IMR-90 (cell line): ENCODE results near the gene NOS1AP. TPM values are rescaled to one million over a fixed set of nuclear protein-coding genes. Genes with fewer than 3 reads are reported as not detected.

Experiments used
- ATAC-seq: fragments of 200-7000 bp; cut with Tn5 transposase; 2 replicates; pipeline ENCODE4 v1.9.1; 2020; ENCODE audit warnings: low read depth, mild to moderate bottlenecking, moderate library complexity
- BruUV-seq: library from RNA; stranded (reverse); fragments of 400-500 nt; replicated peaks from 2 replicates; lab custom pipeline; 2021; lab: Mats Ljungman, UMichigan
- CTCF ChIA-PET: fragments of 300-600 bp; formaldehyde crosslinking; extraction: SDS; loops from one replicate; lab custom pipeline; 2021; ENCODE audit warnings: antibody characterized with exemption; lab: Yijun Ruan, JAX
- POLR2A ChIA-PET: fragments of 300-600 bp; sonication (Branson Sonifier 250); formaldehyde crosslinking; loops from one replicate; lab custom pipeline; 2022; ENCODE audit warnings: antibody characterized with exemption; ENCODE audit not compliant: unreplicated experiment; lab: Charles Lee
- DNase-seq: peaks from one replicate; pipeline ENCODE4 v3.0.0; 2013
- H2AFZ ChIP-seq: replicated peaks from 2 replicates; pipeline ENCODE3; 2013; ENCODE audit warnings: low read length, mild to moderate bottlenecking; ENCODE audit not compliant: poor library complexity
- H2AK5ac ChIP-seq: 2 replicates; pipeline ENCODE4 v1.6.1; 2013; ENCODE audit warnings: low read depth, low read length, inconsistent platforms
- H2AK9ac ChIP-seq: replicated peaks from 2 replicates; pipeline ENCODE3; 2013; ENCODE audit warnings: mild to moderate bottlenecking, low read depth, low read length, moderate library complexity; ENCODE audit not compliant: poor library complexity
- H2BK120ac ChIP-seq: 2 replicates; pipeline ENCODE4 v1.6.1; 2013; ENCODE audit warnings: low read depth, low read length, inconsistent platforms
- H2BK15ac ChIP-seq: 3 replicates; pipeline ENCODE4 v1.6.1; 2013; ENCODE audit warnings: low read depth, low read length, inconsistent platforms
- H2BK20ac ChIP-seq: 2 replicates; pipeline ENCODE4 v1.6.1; 2013; ENCODE audit warnings: low read depth, mild to moderate bottlenecking, inconsistent platforms, low read length, moderate library complexity
- H2BK5ac ChIP-seq: 2 replicates; pipeline ENCODE4 v1.6.1; 2013; ENCODE audit warnings: mild to moderate bottlenecking, low read depth, low read length, inconsistent platforms; ENCODE audit not compliant: poor library complexity, severe bottlenecking
- H3K14ac ChIP-seq: replicated peaks from 2 replicates; pipeline ENCODE4 v1.6.1; 2013; ENCODE audit warnings: low read depth, low read length, inconsistent platforms
- H3K18ac ChIP-seq: 2 replicates; pipeline ENCODE4 v1.6.1; 2013; ENCODE audit warnings: low read depth, low read length, control low read depth
- H3K23ac ChIP-seq: 2 replicates; pipeline ENCODE4 v1.6.1; 2013; ENCODE audit warnings: low read depth, low read length, inconsistent platforms
- H3K27ac ChIP-seq: 2 replicates; pipeline ENCODE4 v1.5.1; 2013; ENCODE audit warnings: mild to moderate bottlenecking, control low read depth, low read length; ENCODE audit not compliant: insufficient read depth
- H3K27me3 ChIP-seq: 2 replicates; pipeline ENCODE4 v1.6.1; 2013; ENCODE audit warnings: low read length; ENCODE audit not compliant: control insufficient read depth, insufficient read depth
- H3K36me3 ChIP-seq: 2 replicates; pipeline ENCODE4 v1.6.1; 2013; ENCODE audit warnings: low read length, mixed read lengths; ENCODE audit not compliant: control insufficient read depth, insufficient read depth
- H3K4ac ChIP-seq: 2 replicates; pipeline ENCODE4 v1.6.1; 2013; ENCODE audit warnings: low read depth, low read length, inconsistent platforms
- H3K4me1 ChIP-seq: 2 replicates; pipeline ENCODE4 v1.6.1; 2013; ENCODE audit warnings: low read length, mixed read lengths; ENCODE audit not compliant: control insufficient read depth, insufficient read depth
- H3K4me2 ChIP-seq: 2 replicates; pipeline ENCODE4 v1.6.1; 2013; ENCODE audit warnings: low read depth, mild to moderate bottlenecking, control low read depth, low read length, moderate library complexity
- H3K4me3 ChIP-seq: 2 replicates; pipeline ENCODE4 v1.5.1; 2013; ENCODE audit warnings: low read depth, mild to moderate bottlenecking, control low read depth, low read length, moderate library complexity; ENCODE audit not compliant: insufficient read depth
- H3K56ac ChIP-seq: 2 replicates; pipeline ENCODE4 v1.6.1; 2013; ENCODE audit warnings: low read length, inconsistent platforms; ENCODE audit not compliant: insufficient read depth; ENCODE audit errors: extremely low read depth
- H3K79me1 ChIP-seq, 2 experiments: 2 replicates each; pipeline ENCODE4 v1.6.1; 2013; ENCODE audit warnings: low read length in 2 of 2, inconsistent platforms in 1 of 2, low read depth in 1 of 2
- H3K9ac ChIP-seq: 2 replicates; pipeline ENCODE4 v1.6.1; 2013; ENCODE audit warnings: low read depth, low read length, control low read depth
- H3K9me1 ChIP-seq: 2 replicates; pipeline ENCODE4 v1.6.1; 2013; ENCODE audit warnings: low read length, inconsistent platforms; ENCODE audit not compliant: insufficient read depth
- H3K9me3 ChIP-seq: 2 replicates; pipeline ENCODE4 v1.6.1; 2013; ENCODE audit warnings: low read length; ENCODE audit not compliant: control insufficient read depth, insufficient read depth
- H4K20me1 ChIP-seq: 2 replicates; pipeline ENCODE4 v1.6.1; 2013; ENCODE audit warnings: low read length, inconsistent platforms; ENCODE audit not compliant: insufficient read depth
- H4K5ac ChIP-seq: 2 replicates; pipeline ENCODE4 v1.6.1; 2013; ENCODE audit warnings: mild to moderate bottlenecking, low read depth, low read length, control low read depth
- H4K8ac ChIP-seq, 2 experiments: 2 replicates each; pipeline ENCODE4 v1.6.1; 2013; ENCODE audit warnings: low read depth in 2 of 2, low read length in 2 of 2, control low read depth in 1 of 2, inconsistent platforms in 1 of 2
- H4K91ac ChIP-seq: 2 replicates; pipeline ENCODE4 v1.6.1; 2013; ENCODE audit warnings: low read depth, low read length, inconsistent platforms; ENCODE audit not compliant: insufficient read depth
- CEBPB ChIP-seq: IDR thresholded peaks from 2 replicates; pipeline ENCODE4 v1.6.1; 2012; ENCODE audit warnings: low read depth, low read length, improper control_type of control experiment
- CHD1 ChIP-seq: IDR thresholded peaks from 2 replicates; pipeline ENCODE4 v1.6.1; 2012; ENCODE audit warnings: low read depth, low read length, improper control_type of control experiment
- FOS ChIP-seq: fragments of 150-350 bp; IDR thresholded peaks from 2 replicates; pipeline ENCODE4 v1.6.1; 2016; ENCODE audit warnings: low read depth, low read length
- NFE2L2 ChIP-seq: fragments of 150-350 bp; IDR thresholded peaks from 2 replicates; pipeline ENCODE4 v1.6.1; 2016; ENCODE audit warnings: low read depth, mild to moderate bottlenecking, low read length
- RFX5 ChIP-seq: IDR thresholded peaks from 2 replicates; pipeline ENCODE4 v1.8.0; 2012; ENCODE audit warnings: low read depth, mild to moderate bottlenecking, low read length, moderate library complexity
- USF2 ChIP-seq: fragments of 150-350 bp; IDR thresholded peaks from 2 replicates; pipeline ENCODE4 v1.6.1; 2017; ENCODE audit warnings: mild to moderate bottlenecking, antibody characterized with exemption, low read length, low read depth
- WGBS, 2 experiments: methylation state at CpG; one replicate each; pipeline versions ENCODE4 v1.1.5 to v1.1.7; 2013; ENCODE audit warnings: missing lambda C conversion rate in 2 of 2; ENCODE audit not compliant: insufficient read length in 1 of 2; ENCODE audit errors: extremely low coverage in 2 of 2; 5-methylcytosine and 5-hydroxymethylcytosine counted together
- dilution Hi-C: fragments of 300-500 bp; cut with HindIII; formaldehyde crosslinking; loops from one replicate; pipeline ENCODE4 v1.14.3; 2018; ENCODE audit warnings: low sequenced_read_pairs; ENCODE audit not compliant: unreplicated experiment
- in situ Hi-C: fragments of 300-500 bp; cut with MboI; formaldehyde crosslinking; loops from 3 replicates; pipeline ENCODE4 v1.14.3; 2019; ENCODE audit warnings: low sequenced_read_pairs, inconsistent platforms, mixed read lengths
- intact Hi-C: fragments of 100-400 bp; cut with micrococcal nuclease; formaldehyde crosslinking; loops from 2 replicates; pipeline ENCODE4 v1.10.0; 2022
- polyA plus RNA-seq, 3 experiments: library from polyadenylated mRNA; depleted of rRNA; stranded (reverse); fragments of >200 nt; gene quantifications; 2 replicates each; pipeline ENCODE4 v1.2.3, GENCODE V29; 2012; ENCODE audit warnings: low replicate concordance in 1 of 3
- total RNA-seq: library from RNA; depleted of rRNA; stranded (reverse); fragments of >200 nt; gene quantifications from 2 replicates; pipeline ENCODE4 v1.2.3, GENCODE V29; 2012

The NOS1AP gene
- total and polyA plus RNA-seq, 2 of the 4 experiments (the other 2 are of a cell fraction) = 0.18 to 0.19 TPM

GRCh38 chr1:162169031-162169790 is 99.7 kb downstream of the NOS1AP start:
- Histone ChIP-seq H3K4me2 (no peak overlapping the region), H3K27me3 (peaks cover 10% of the 10 kb centered on the region), H2AK5ac (no peak overlapping the region), H3K14ac (no peak overlapping the region), H4K20me1 (no peaks in the 10 kb centered on the region), H3K56ac (no peak overlapping the region), H2BK5ac (no peak overlapping the region), H3K4me3 (no peak overlapping the region), H4K5ac (no peak overlapping the region), H3K18ac (no peak overlapping the region), H4K91ac (no peak overlapping the region), H3K9me3 (no peaks in the 10 kb centered on the region), H2AK9ac (no peak overlapping the region), H3K4me1 (no peaks in the 10 kb centered on the region), H3K9ac (no peak overlapping the region), H2BK15ac (no peak overlapping the region), H3K23ac (no peak overlapping the region), H4K8ac (no peak overlapping the region), H3K79me1 (no peaks in the 10 kb centered on the region), H3K4ac (no peak overlapping the region), H2BK20ac (no peak overlapping the region), H3K27ac (no peak overlapping the region), H2BK120ac (no peak overlapping the region), H3K9me1 (no peaks in the 10 kb centered on the region), H2AFZ (no peak overlapping the region), H3K36me3 (no peaks in the 10 kb centered on the region)
- ATAC-seq (no peak; the same call in 1 of the 2 replicates), DNase-seq (no peak)
- ChIA-PET POLR2A (no interaction called here), CTCF (no interaction called here)
- 48% methylated on average over 4 of the region's 7 CpGs; no CpG with 5 or more reads in 1 of the 2 experiments for WGBS, 2 experiments
- dilution Hi-C loops = no loop called here
- intact Hi-C loops = no loop called here
- TF ChIP-seq CHD1 = no peak
- TF ChIP-seq USF2 = no peak
- no peak for TF ChIP-seq CEBPB
- no peak for TF ChIP-seq NFE2L2
- TF ChIP-seq RFX5 = no peak
- no peak for TF ChIP-seq FOS
- in situ Hi-C loops = no loop called here
- no TSS peak for BruUV-seq
